Measurements from ENCODE around the gene FAM169A.
"Not testable (repeated sequence)": the region's sequence is repeated elsewhere in the genome, so short reads cannot be mapped to it uniquely, and the experiment has no call there.

The FAM169A gene

GRCh38 chr5:74873525-74874249, 7.5 kb upstream of the FAM169A start:
- Histone ChIP-seq H3K9me3 (no peaks in the 10 kb centered on the region), H3K27ac (no peak overlapping the region), H3K4me1 (ENCODE audit: control insufficient read depth in 1 of 2, insufficient read depth in 1 of 2, low read depth in 1 of 2, low read length in 1 of 2) (no peaks in the 10 kb centered on the region), H3K4me3 (ENCODE audit: low read depth in 1 of 2, low read length in 1 of 2) (no peak overlapping the region), H3K27me3 (peaks cover 27% of the 10 kb centered on the region), H3K36me3 (no peaks in the 10 kb centered on the region)
- no peak for TF ChIP-seq CTCF (IDR thresholded peaks at IDR 0.05)

GRCh38 chr5:74870299-74871067, 4.3 kb upstream of the FAM169A start:
- no peak for TF ChIP-seq CTCF (IDR thresholded peaks at IDR 0.05)
- Histone ChIP-seq H3K9me3 (no peaks in the 10 kb centered on the region), H3K4me1 (ENCODE audit: control insufficient read depth in 1 of 2, insufficient read depth in 1 of 2, low read depth in 1 of 2, low read length in 1 of 2) (peaks cover 0 to 12% of the 10 kb centered on the region in 2 experiments), H3K27me3 (peaks cover 59% of the 10 kb centered on the region), H3K36me3 (no peaks in the 10 kb centered on the region), H3K4me3 (ENCODE audit: low read depth in 1 of 2, low read length in 1 of 2) (no peak overlapping the region), H3K27ac (no peak overlapping the region)

GRCh38 chr5:74869414-74869813, 3.2 kb upstream of the FAM169A start:
- not testable (repeated sequence) for H3K27ac ChIP-seq; H3K9me3 ChIP-seq; H3K36me3 ChIP-seq; H3K4me3 ChIP-seq (ENCODE audit: low read depth in 1 of 2, low read length in 1 of 2)
- Histone ChIP-seq H3K4me1 (ENCODE audit: control insufficient read depth in 1 of 2, insufficient read depth in 1 of 2, low read depth in 1 of 2, low read length in 1 of 2) (peaks cover 0 to 15% of the 10 kb centered on the region in 2 experiments), H3K27me3 (peaks cover 69% of the 10 kb centered on the region)

GRCh38 chr5:74866596-74867162, 492 bp upstream of the FAM169A start:
- H3K27me3 ChIP-seq, result peaks cover 89% of the 10 kb centered on the region
- H3K27ac ChIP-seq, result no peak overlapping the region
- no peaks in the 10 kb centered on the region for H3K36me3 ChIP-seq
- no peak for TF ChIP-seq CTCF (IDR thresholded peaks at IDR 0.05)
- peaks cover 0 to 15% of the 10 kb centered on the region in 2 experiments for H3K4me1 ChIP-seq (ENCODE audit: control insufficient read depth in 1 of 2, insufficient read depth in 1 of 2, low read depth in 1 of 2, low read length in 1 of 2)
- H3K9me3 ChIP-seq, result no peaks in the 10 kb centered on the region
- no peak overlapping the region for H3K4me3 ChIP-seq (ENCODE audit: low read depth in 1 of 2, low read length in 1 of 2)

GRCh38 chr5:74865256-74865803, 857 bp downstream of the FAM169A start:
- Histone ChIP-seq H3K27me3 (peaks cover 79% of the 10 kb centered on the region), H3K36me3 (no peaks in the 10 kb centered on the region), H3K9me3 (no peaks in the 10 kb centered on the region), H3K4me1 (ENCODE audit: control insufficient read depth in 1 of 2, insufficient read depth in 1 of 2, low read depth in 1 of 2, low read length in 1 of 2) (peaks cover 0 to 15% of the 10 kb centered on the region in 2 experiments), H3K27ac (no peak overlapping the region), H3K4me3 (ENCODE audit: low read depth in 1 of 2, low read length in 1 of 2) (peak overlapping the region; percentile 12 to 47)
- TF ChIP-seq CTCF (IDR thresholded peaks at IDR 0.05), result no peak

All from neutrophil (primary cell).